ENCODE measurements around the gene CLDN15. TPM values are rescaled to one million over a fixed set of nuclear protein-coding genes. Genes with fewer than 3 reads are reported as not detected.
A peak's percentile ranks its signal among the peaks of the same experiment; 100 is the strongest.

The CLDN15 gene
- total and polyA plus RNA-seq, 2 donors: 4.6 to 34.2 TPM

- 96% methylated on average over 3 of the region's 3 CpGs for WGBS
- peak in 1 of 9 donors; percentile 5 for DNase-seq (ENCODE audit: low read depth in 6 of 9, low spot score in 9 of 9)
- no peak overlapping the region for H3K4me3 ChIP-seq (ENCODE audit: low read length in 2 of 2)
- H3K36me3 ChIP-seq (ENCODE audit: control insufficient read depth in 2 of 2, insufficient read depth in 2 of 2, low read length in 1 of 2): peaks cover 8 to 23% of the 10 kb centered on the region in 2 donors
- H3K9me3 ChIP-seq (ENCODE audit: control insufficient read depth in 2 of 2, insufficient read depth in 1 of 2, low read length in 1 of 2): peaks cover 0 to 3% of the 10 kb centered on the region in 2 donors
- no peak overlapping the region for H3K27ac ChIP-seq (ENCODE audit: low read depth in 1 of 2, low read length in 1 of 2)
- H3K4me1 ChIP-seq (ENCODE audit: control insufficient read depth in 2 of 2, insufficient read depth in 2 of 2, low read length in 2 of 2): peaks cover 6 to 20% of the 10 kb centered on the region in 2 donors
- peaks cover 0 to 3% of the 10 kb centered on the region in 2 donors for H3K27me3 ChIP-seq (ENCODE audit: control insufficient read depth in 2 of 2, insufficient read depth in 1 of 2, low read length in 1 of 2)
Measured at GRCh38 chr7:101250324-101250723, 12.7 kb upstream of the CLDN15 start.

GRCh38 chr7:101248276-101248675, 10.7 kb upstream of the CLDN15 start:
- peaks cover 16 to 33% of the 10 kb centered on the region in 2 donors for H3K4me1 ChIP-seq (ENCODE audit: control insufficient read depth in 2 of 2, insufficient read depth in 2 of 2, low read length in 2 of 2)
- no peak for DNase-seq (ENCODE audit: low read depth in 6 of 9, low spot score in 9 of 9)
- 98% methylated on average over 5 of the region's 5 CpGs for WGBS

GRCh38 chr7:101245147-101245668, 7.6 kb upstream of the CLDN15 start:
- Histone ChIP-seq H3K4me1 (ENCODE audit: control insufficient read depth in 2 of 2, insufficient read depth in 2 of 2, low read length in 2 of 2) (peaks cover 16 to 21% of the 10 kb centered on the region in 2 donors), H3K27ac (ENCODE audit: low read depth in 1 of 2, low read length in 1 of 2) (peak overlapping the region; percentile 78 to 90), H3K27me3 (ENCODE audit: control insufficient read depth in 2 of 2, insufficient read depth in 1 of 2, low read length in 1 of 2) (no peaks in the 10 kb centered on the region), H3K36me3 (ENCODE audit: control insufficient read depth in 2 of 2, insufficient read depth in 2 of 2, low read length in 1 of 2) (peaks cover 16 to 30% of the 10 kb centered on the region in 2 donors), H3K9me3 (ENCODE audit: control insufficient read depth in 2 of 2, insufficient read depth in 1 of 2, low read length in 1 of 2) (peaks cover 0 to 3% of the 10 kb centered on the region in 2 donors), H3K4me3 (ENCODE audit: low read length in 2 of 2) (peak overlapping the region; percentile 86 to 94)
- WGBS: 31% methylated on average over 32 of the region's 32 CpGs
- no peak for DNase-seq (ENCODE audit: low read depth in 6 of 9, low spot score in 9 of 9)

More at GRCh38 chr7:101248276-101248675, 10.7 kb upstream of the CLDN15 start:
- H3K27me3 ChIP-seq (ENCODE audit: control insufficient read depth in 2 of 2, insufficient read depth in 1 of 2, low read length in 1 of 2): no peaks in the 10 kb centered on the region
- no peak overlapping the region for H3K27ac ChIP-seq (ENCODE audit: low read depth in 1 of 2, low read length in 1 of 2)
- H3K4me3 ChIP-seq (ENCODE audit: low read length in 2 of 2): no peak overlapping the region
- peaks cover 8 to 26% of the 10 kb centered on the region in 2 donors for H3K36me3 ChIP-seq (ENCODE audit: control insufficient read depth in 2 of 2, insufficient read depth in 2 of 2, low read length in 1 of 2)
- H3K9me3 ChIP-seq (ENCODE audit: control insufficient read depth in 2 of 2, insufficient read depth in 1 of 2, low read length in 1 of 2): peaks cover 0 to 3% of the 10 kb centered on the region in 2 donors

GRCh38 chr7:101244375-101245146, 7.0 kb upstream of the CLDN15 start, which contains the start of gene FIS1:
FIS1 (minus strand) TSS chr7:101245081; CDS start chr7:101245004, 77 bp downstream.
- peak within 1 kb of the TSS; percentile 86 to 94 for H3K4me3 ChIP-seq (ENCODE audit: low read length in 2 of 2)
- peak; percentile 85 to 96 (median 90) for DNase-seq (ENCODE audit: low read depth in 6 of 9, low spot score in 9 of 9)
- H3K4me1 ChIP-seq (ENCODE audit: control insufficient read depth in 2 of 2, insufficient read depth in 2 of 2, low read length in 2 of 2): peaks cover 16 to 25% of the 10 kb centered on the region in 2 donors
- no peaks in the 10 kb centered on the region for H3K27me3 ChIP-seq (ENCODE audit: control insufficient read depth in 2 of 2, insufficient read depth in 1 of 2, low read length in 1 of 2)
- under 1% methylated on average over 45 of the region's 45 CpGs for whole genome bisulfite sequencing
- H3K36me3 ChIP-seq (ENCODE audit: control insufficient read depth in 2 of 2, insufficient read depth in 2 of 2, low read length in 1 of 2): peaks cover 20 to 37% of the 10 kb centered on the region in 2 donors
- H3K27ac ChIP-seq (ENCODE audit: low read depth in 1 of 2, low read length in 1 of 2): peak within 1 kb of the TSS; percentile 90 to 92
- H3K9me3 ChIP-seq (ENCODE audit: control insufficient read depth in 2 of 2, insufficient read depth in 1 of 2, low read length in 1 of 2): peaks cover 0 to 3% of the 10 kb centered on the region in 2 donors

GRCh38 chr7:101243646-101244374, 6.2 kb upstream of the CLDN15 start:
- H3K4me3 ChIP-seq (ENCODE audit: low read length in 2 of 2): peak overlapping the region; percentile 86 to 94
- no peaks in the 10 kb centered on the region for H3K27me3 ChIP-seq (ENCODE audit: control insufficient read depth in 2 of 2, insufficient read depth in 1 of 2, low read length in 1 of 2)
- H3K9me3 ChIP-seq (ENCODE audit: control insufficient read depth in 2 of 2, insufficient read depth in 1 of 2, low read length in 1 of 2): peaks cover 0 to 3% of the 10 kb centered on the region in 2 donors
- WGBS: 27% methylated on average over 28 of the region's 28 CpGs
- H3K4me1 ChIP-seq (ENCODE audit: control insufficient read depth in 2 of 2, insufficient read depth in 2 of 2, low read length in 2 of 2): peaks cover 16 to 33% of the 10 kb centered on the region in 2 donors
- DNase-seq (ENCODE audit: low read depth in 6 of 9, low spot score in 9 of 9): peak in 2 of 9 donors; percentile 25 to 57
- H3K36me3 ChIP-seq (ENCODE audit: control insufficient read depth in 2 of 2, insufficient read depth in 2 of 2, low read length in 1 of 2): peaks cover 22 to 37% of the 10 kb centered on the region in 2 donors
- H3K27ac ChIP-seq (ENCODE audit: low read depth in 1 of 2, low read length in 1 of 2): peak overlapping the region; percentile 58 to 90

- Histone ChIP-seq H3K9me3 (ENCODE audit: control insufficient read depth in 2 of 2, insufficient read depth in 1 of 2, low read length in 1 of 2) (peaks cover 0 to 3% of the 10 kb centered on the region in 2 donors), H3K27me3 (ENCODE audit: control insufficient read depth in 2 of 2, insufficient read depth in 1 of 2, low read length in 1 of 2) (no peaks in the 10 kb centered on the region), H3K27ac (ENCODE audit: low read depth in 1 of 2, low read length in 1 of 2) (no peak overlapping the region), H3K4me3 (ENCODE audit: low read length in 2 of 2) (no peak overlapping the region), H3K4me1 (ENCODE audit: control insufficient read depth in 2 of 2, insufficient read depth in 2 of 2, low read length in 2 of 2) (peaks cover 16 to 53% of the 10 kb centered on the region in 2 donors), H3K36me3 (ENCODE audit: control insufficient read depth in 2 of 2, insufficient read depth in 2 of 2, low read length in 1 of 2) (peaks cover 43 to 46% of the 10 kb centered on the region in 2 donors)
- WGBS: 61% methylated on average over 16 of the region's 16 CpGs
- no peak for DNase-seq (ENCODE audit: low read depth in 6 of 9, low spot score in 9 of 9)
Measured at GRCh38 chr7:101241443-101242349, 4.1 kb upstream of the CLDN15 start.

GRCh38 chr7:101241015-101241363, 3.4 kb upstream of the CLDN15 start:
- Histone ChIP-seq H3K4me3 (ENCODE audit: low read length in 2 of 2) (no peak overlapping the region), H3K27me3 (ENCODE audit: control insufficient read depth in 2 of 2, insufficient read depth in 1 of 2, low read length in 1 of 2) (no peaks in the 10 kb centered on the region), H3K36me3 (ENCODE audit: control insufficient read depth in 2 of 2, insufficient read depth in 2 of 2, low read length in 1 of 2) (peaks cover 48 to 51% of the 10 kb centered on the region in 2 donors), H3K4me1 (ENCODE audit: control insufficient read depth in 2 of 2, insufficient read depth in 2 of 2, low read length in 2 of 2) (peaks cover 16 to 53% of the 10 kb centered on the region in 2 donors), H3K9me3 (ENCODE audit: control insufficient read depth in 2 of 2, insufficient read depth in 1 of 2, low read length in 1 of 2) (peaks cover 0 to 3% of the 10 kb centered on the region in 2 donors), H3K27ac (ENCODE audit: low read depth in 1 of 2, low read length in 1 of 2) (no peak overlapping the region)
- no peak for DNase-seq (ENCODE audit: low read depth in 6 of 9, low spot score in 9 of 9)
- WGBS: 88% methylated on average over 12 of the region's 12 CpGs

GRCh38 chr7:101240226-101241014, 2.8 kb upstream of the CLDN15 start:
- Histone ChIP-seq H3K27ac (ENCODE audit: low read depth in 1 of 2, low read length in 1 of 2) (no peak overlapping the region), H3K36me3 (ENCODE audit: control insufficient read depth in 2 of 2, insufficient read depth in 2 of 2, low read length in 1 of 2) (peaks cover 48 to 54% of the 10 kb centered on the region in 2 donors), H3K9me3 (ENCODE audit: control insufficient read depth in 2 of 2, insufficient read depth in 1 of 2, low read length in 1 of 2) (no peaks in the 10 kb centered on the region), H3K4me3 (ENCODE audit: low read length in 2 of 2) (no peak overlapping the region), H3K27me3 (ENCODE audit: control insufficient read depth in 2 of 2, insufficient read depth in 1 of 2, low read length in 1 of 2) (no peaks in the 10 kb centered on the region), H3K4me1 (ENCODE audit: control insufficient read depth in 2 of 2, insufficient read depth in 2 of 2, low read length in 2 of 2) (peaks cover 11 to 48% of the 10 kb centered on the region in 2 donors)
- DNase-seq (ENCODE audit: low read depth in 6 of 9, low spot score in 9 of 9): no peak
- WGBS: 97% methylated on average over 32 of the region's 32 CpGs
